MM.1S (cell line): ENCODE results near the gene TSPAN31.

Source experiments
- EZH2 ChIP-seq: fragments of 300-600 bp; sonication (generic); optimal IDR thresholded peaks from 2 replicates; pipeline ENCODE3; 2017; ENCODE audit warnings: low read depth, mild to moderate bottlenecking, antibody characterized with exemption, low read length, mixed read lengths
- EZH2phosphoT487 ChIP-seq: fragments of 300-600 bp; sonication (generic); IDR thresholded peaks from 2 replicates; pipeline ENCODE4 v1.6.1; 2018; ENCODE audit warnings: antibody characterized with exemption, low read length
- TF ChIP-seq, protein P1 (sequence below): fragments of 300-600 bp; sonication (generic); IDR thresholded peaks from 2 replicates; pipeline ENCODE4 v1.5.1; 2016; ENCODE audit warnings: antibody characterized with exemption, low read length, mixed read lengths

- TF ChIP-seq, protein P1, sequence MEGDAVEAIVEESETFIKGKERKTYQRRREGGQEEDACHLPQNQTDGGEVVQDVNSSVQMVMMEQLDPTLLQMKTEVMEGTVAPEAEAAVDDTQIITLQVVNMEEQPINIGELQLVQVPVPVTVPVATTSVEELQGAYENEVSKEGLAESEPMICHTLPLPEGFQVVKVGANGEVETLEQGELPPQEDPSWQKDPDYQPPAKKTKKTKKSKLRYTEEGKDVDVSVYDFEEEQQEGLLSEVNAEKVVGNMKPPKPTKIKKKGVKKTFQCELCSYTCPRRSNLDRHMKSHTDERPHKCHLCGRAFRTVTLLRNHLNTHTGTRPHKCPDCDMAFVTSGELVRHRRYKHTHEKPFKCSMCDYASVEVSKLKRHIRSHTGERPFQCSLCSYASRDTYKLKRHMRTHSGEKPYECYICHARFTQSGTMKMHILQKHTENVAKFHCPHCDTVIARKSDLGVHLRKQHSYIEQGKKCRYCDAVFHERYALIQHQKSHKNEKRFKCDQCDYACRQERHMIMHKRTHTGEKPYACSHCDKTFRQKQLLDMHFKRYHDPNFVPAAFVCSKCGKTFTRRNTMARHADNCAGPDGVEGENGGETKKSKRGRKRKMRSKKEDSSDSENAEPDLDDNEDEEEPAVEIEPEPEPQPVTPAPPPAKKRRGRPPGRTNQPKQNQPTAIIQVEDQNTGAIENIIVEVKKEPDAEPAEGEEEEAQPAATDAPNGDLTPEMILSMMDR = no peak
- TF ChIP-seq EZH2phosphoT487 (no peak), EZH2 (no peak)
These were observed 29.1 kb upstream of the TSPAN31 start for GRCh38 chr12:57715786-57716185.
